Muscle of back (tissue), 10 donors: ENCODE data around the gene ARF4. TPM values are rescaled to one million over a fixed set of nuclear protein-coding genes. Genes with fewer than 3 reads are reported as not detected.

Experiments
- polyA plus RNA-seq, 10 donors: library from polyadenylated mRNA; unstranded; fragments of 120-200 nt; gene quantifications; one replicate each; pipeline ENCODE4 v1.2.1, GENCODE V29; 2013; ENCODE audit not compliant: insufficient read length in 10 of 10

Gene ARF4
- polyA plus RNA-seq, 10 donors: 175 to 249 (median 192) TPM

Other genes starting within 250 kb of the ARF4 start
- under 1 TPM; 0.22 to 0.67 (median 0.51) TPM for gene DNAH12, start 53.0 kb downstream of the ARF4 start, polyA plus RNA-seq
- 1 to 10 TPM; 7.0 to 9.5 (median 8.5) TPM for gene PDE12, start 41.1 kb downstream of the ARF4 start, polyA plus RNA-seq
- 10 to 100 TPM; 13.3 to 20.2 (median 16.4) TPM for gene DENND6A, start 95.7 kb upstream of the ARF4 start, polyA plus RNA-seq
- gene SLMAP, start 159.0 kb upstream of the ARF4 start, polyA plus RNA-seq: 100 to 1,000 TPM in 1 of 10 donors, 10 to 100 TPM in 9; 42.2 to 103 (median 63.5) TPM